ENCODE data around the gene OR6C76.

Gene OR6C76

GRCh38 chr12:55470088-55470829 lies 44.2 kb downstream of the OR6C76 start, which contains the start of gene OR6C70:
OR6C70 (minus strand) TSS chr12:55470138; CDS start chr12:55470138, 0 bp downstream.
- no peak for DNase-seq

GRCh38 chr12:55472264-55472663 lies 46.2 kb downstream of the OR6C76 start:
- no peak for DNase-seq

Data from KG1 (cell line).